Activated CD8-positive, alpha-beta memory T cell treated with anti-CD3 and anti-CD28 coated beads, Interleukin-2, amount 50 U/mL, for 1 hour (primary cell): ENCODE data around the gene ZDHHC24.
"Not testable (repeated sequence)": the region's sequence is repeated elsewhere in the genome, so short reads cannot be mapped to it uniquely, and the experiment has no call there.

Experiments
- DNase-seq: peaks from one replicate; pipeline ENCODE4 v3.0.0-alpha.2; 2020; ENCODE audit errors: extremely low read depth

Gene ZDHHC24

GRCh38 chr11:66545701-66546367 is at the start of gene ZDHHC24:
Gene ZDHHC24 (minus strand): TSS chr11:66546048. CDS start chr11:66546003, 45 bp downstream.
- peak; percentile 20 for DNase-seq

- DNase-seq, result no peak
Observed at GRCh38 chr11:66595245-66595904, 49.5 kb upstream of the ZDHHC24 start.

DNA sequence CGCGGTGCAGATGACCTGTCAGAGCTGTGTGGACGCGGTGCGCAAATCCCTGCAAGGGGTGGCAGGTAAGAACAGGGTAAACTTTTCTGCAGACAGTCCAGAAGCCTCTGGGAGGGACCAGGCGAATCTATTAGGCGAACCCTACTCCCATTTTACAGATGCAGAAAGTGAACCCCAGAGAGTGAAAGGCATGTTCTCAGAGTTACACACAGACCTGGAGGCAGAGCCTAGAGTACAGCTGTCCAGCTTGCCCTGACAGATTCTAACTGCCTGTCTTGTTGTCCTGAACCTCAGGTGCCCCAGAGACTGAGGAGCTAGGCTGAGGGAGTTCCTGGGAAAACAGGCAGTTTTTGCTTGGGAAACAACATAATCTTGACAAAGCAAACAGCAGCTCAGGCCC is 47.8 kb upstream of the ZDHHC24 start:
- no peak for DNase-seq

- DNase-seq, result no peak
Observed at GRCh38 chr11:66593303-66593635, 47.4 kb upstream of the ZDHHC24 start.

GRCh38 chr11:66592457-66593302 is 46.8 kb upstream of the ZDHHC24 start, which contains the start of the genes CCDC87 and CCS:
Gene CCDC87 (minus strand): TSS chr11:66593063. CDS start chr11:66593015, 48 bp downstream.
Gene CCS (plus strand): TSS chr11:66593185. CDS start chr11:66593262, 77 bp downstream.
- DNase-seq, result peak; percentile 94

DNA sequence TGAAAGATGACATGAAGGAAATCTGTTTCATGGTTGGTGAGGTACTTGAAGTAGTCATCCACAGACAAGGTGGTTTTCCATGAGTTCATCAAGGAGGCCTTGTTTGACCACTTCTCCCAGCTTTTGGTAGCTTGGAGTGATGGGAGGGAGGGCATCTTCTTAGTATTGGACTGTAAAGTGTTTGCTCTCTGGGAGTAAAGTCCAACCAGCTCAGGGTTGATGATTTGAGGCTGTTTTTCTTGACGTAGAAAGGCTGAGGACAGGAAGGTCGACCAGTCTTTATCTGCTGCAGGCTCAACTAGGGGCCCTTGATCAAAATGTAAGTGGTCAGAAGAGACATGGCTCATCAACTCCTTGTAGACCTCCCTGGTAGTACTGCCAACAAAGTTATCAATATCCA is 45.3 kb upstream of the ZDHHC24 start:
- no peak for DNase-seq

DNA sequence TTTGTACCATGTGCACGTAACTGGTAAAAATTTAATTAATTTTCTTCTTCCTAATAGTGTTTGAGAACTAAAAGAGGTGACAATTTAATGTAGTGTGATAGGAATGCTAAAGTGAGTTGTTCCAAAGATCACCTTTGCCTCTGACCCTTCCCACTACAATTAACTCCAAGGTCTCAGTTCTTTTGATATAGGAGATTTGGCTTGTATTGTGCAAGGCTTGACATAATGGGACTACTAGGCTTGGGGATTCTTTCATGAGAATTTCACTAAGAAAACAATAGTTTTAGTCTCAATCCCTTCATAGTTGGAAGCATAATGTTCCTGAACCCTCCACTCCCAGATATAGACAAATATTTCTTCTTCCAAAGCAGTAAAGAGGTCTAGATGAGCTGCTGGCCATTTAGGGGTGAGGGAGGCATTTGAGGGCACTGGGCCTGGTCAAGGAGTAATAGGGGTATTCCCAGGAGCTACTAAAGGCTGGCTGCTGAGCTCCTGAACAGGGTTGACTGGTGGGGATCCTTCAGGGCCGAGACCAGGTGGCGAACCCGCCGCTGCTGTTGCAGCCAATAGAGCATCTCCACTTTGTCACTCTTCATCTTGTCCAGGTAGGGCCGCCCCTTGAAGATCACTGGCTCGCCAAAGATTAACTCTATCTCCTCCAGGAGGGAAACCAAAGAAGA is 44.3 kb upstream of the ZDHHC24 start:
- no peak for DNase-seq

DNA sequence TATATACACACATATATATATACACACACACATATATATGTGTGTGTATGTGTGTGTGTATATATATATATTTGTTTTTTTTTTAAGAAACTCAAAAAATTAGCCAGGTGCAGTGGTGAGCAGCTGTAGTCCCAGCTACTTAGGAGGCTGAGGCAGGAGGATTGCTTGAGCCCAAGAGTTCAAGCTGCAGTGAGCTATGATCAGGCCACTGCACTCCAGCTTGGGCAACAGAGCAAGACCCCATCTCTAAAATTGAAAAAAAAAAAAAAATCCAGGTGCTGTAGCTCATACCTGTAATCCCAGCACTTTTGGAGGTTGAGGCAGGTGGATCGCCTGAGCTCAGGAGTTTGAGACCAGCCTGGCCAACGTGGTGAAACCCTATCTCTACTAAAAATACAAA is 43.5 kb upstream of the ZDHHC24 start:
- DNase-seq, result not testable (repeated sequence)

DNA sequence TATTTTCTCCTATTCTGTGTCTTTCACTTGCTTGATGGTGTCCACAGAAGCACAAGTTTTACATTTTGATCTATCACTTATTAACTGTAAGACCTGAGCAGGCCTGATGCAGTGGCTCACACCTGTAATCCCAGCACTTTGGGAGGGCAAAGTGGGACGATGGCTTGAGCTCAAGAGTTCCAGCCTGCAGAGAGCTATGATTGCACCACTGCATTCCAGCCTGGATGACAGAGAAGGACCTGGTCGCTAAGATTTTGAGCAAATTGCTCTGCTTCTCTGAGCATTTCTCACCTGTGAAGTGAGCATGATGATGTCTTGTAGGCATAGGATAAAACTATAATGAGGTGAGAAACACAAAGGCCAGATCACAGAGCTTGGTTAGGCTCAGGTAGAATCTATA is 40.3 kb upstream of the ZDHHC24 start:
- no peak for DNase-seq

- not testable (repeated sequence) for DNase-seq
Observed at GRCh38 chr11:66585447-66585846, 39.6 kb upstream of the ZDHHC24 start.

DNA sequence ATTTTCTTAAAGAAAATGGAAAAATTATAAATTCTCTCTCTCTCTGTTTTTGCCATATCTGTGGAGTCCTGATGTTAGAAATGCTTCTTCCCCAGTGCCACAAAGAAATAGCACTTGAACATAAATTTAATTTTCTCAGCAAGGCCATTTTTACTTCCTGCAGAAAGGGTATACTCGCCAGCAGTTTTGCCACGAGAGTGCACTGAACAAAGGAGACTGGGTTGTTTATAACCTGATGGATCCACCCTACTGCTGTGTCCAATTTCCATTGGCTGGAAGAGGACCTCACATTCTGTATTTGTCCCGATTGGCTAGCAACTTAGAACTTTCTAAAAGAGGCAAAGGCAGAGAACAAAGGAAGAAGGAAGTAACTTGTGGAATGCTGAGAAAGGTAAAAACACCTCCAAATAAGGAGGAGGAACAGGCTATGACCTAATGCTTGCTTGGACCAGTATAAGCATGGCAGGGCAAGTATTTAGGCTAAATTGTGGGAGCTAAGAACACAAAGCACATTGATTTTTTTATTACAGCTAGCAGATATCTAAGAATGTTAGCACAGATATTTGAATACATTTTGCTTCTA is 36.8 kb upstream of the ZDHHC24 start:
- DNase-seq, result not testable (repeated sequence)

- DNase-seq, result no peak
Observed at GRCh38 chr11:66581261-66581660, 35.4 kb upstream of the ZDHHC24 start.

DNA sequence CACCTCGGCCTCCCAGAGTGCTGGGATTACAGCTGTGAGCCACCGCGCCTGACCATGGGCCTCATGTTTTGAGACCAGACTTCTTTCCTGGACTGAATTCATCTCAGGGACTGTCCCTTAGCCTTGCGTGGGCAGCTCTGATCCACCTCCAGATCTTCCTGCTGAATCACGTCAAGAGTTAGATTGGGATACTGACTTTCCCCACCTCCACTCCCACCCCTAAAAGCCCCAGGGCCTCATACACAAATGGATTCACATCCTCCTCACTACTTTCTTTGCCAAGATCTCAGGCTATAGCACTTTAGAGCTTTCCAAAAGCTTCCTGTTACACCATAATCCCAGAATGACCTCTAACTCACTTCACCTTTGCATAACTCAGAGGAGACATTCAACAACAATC is 35.0 kb upstream of the ZDHHC24 start:
- no peak for DNase-seq

GRCh38 chr11:66579017-66579606 is 33.3 kb upstream of the ZDHHC24 start:
- DNase-seq, result peak; percentile 55

DNA sequence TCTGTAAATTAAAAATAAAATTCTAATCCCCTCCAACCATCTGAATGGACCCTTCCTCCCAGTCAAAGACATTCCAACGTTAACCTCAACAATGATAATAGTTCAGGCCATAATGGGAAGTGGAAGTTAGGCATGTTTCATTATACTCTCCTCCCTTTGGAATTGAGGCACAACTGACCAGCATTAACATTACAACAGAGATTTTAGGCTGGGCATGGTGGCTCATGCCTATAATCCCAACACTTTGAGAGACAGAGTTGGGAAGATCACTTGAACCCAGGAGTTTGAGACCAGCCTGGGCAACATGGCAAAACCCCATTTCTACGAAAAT is 25.0 kb upstream of the ZDHHC24 start:
- DNase-seq, result no peak

DNA sequence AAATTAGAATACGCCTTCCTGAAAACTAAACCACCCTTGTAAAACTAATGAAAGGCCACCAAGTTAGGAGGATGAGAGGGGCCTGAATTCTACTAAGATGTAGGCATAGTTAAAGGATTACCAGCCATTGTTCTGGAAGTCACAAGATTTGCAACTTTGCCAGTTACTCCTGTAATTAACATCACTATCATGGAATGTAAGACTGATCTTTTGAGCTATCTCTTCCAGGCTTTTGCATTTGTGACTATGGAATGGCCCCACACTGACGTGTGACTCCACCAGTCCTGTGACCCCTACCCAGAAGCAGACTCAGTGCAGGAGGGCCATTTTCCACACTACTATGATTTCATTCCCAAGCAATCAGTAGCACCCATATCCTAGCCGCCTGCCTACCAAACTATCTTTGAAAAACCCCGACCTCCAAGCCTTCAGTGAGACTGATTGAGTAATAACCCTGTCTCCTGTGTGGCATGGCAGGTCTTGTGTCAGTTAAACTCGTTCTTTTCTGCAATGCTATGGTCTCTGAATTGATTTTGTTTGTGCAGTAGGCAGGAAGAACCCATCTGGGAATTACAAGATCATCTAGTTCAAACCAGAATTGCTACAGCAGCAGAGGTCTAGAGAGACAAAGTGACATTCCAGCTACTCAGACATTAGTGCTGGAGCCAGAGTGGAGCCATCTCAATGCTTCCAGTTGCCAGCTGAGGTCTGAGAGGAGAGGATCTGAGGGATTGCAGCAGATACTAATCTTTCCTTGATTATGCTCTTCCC is 24.4 kb upstream of the ZDHHC24 start:
- no peak for DNase-seq

DNA sequence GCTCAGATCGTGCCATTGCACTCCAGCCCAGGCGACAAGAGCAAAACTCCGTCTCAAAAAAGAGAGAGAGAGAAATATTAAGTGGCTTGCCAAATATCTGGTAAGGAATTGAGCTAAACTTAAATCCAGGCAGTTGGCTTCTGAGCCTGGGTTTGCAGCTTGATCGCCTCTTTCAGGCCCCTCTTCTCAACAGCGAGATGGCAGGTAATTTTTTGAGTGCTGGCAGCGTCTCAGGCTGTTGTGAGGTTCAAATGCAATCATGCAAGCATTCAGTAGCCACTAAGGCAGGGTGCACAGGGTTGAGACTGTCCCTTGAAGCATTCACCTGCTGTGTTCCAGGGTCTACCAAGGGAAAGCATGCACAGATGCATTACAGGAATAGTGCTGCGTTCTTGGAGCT is 23.2 kb upstream of the ZDHHC24 start:
- DNase-seq, result no peak

- peak; percentile 36 for DNase-seq
Observed at GRCh38 chr11:66568124-66568916, 22.5 kb upstream of the ZDHHC24 start, which contains the start of gene CTSF. Gene CTSF (minus strand): TSS chr11:66568606. CDS start chr11:66568486, 120 bp downstream.

DNA sequence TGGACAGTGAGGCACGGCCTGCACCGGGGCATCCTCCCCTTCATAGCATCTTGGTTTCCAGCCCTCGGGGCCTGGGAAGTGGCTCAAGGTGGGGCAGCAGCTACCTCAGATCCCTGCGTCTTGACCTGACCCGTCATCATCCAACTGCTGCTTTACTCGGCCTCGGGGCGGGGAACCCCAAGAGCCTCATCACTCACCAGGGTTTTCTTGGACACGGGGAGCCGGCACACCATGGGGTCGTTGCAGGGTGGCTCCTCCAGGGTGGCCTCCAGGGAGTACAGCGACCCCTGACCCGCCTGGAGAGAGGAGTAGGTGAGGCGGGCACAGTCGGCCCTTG is 21.9 kb upstream of the ZDHHC24 start:
- no peak for DNase-seq

DNA sequence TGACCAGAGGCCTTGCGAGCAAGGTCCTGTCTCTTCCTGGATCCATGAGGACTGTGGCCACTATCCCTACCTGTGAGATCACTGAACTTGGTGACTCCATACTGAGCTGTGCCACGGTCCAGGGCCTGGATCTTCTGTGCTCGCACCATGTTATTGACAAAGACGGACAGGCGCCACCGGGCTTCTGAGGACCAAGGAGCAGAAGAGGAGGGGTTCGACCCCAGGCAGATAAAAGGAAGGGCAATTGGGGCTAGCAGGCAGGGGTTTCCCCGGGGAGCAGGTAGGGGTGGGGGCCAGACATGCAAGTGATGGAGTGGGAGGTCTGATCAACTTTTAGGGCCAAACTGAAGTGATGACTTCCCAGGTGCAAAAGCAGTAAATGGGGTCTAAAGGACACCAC is 20.4 kb upstream of the ZDHHC24 start:
- DNase-seq, result no peak
